Activated CD8-positive, alpha-beta T cell treated with anti-CD3 and anti-CD28 coated beads for 36 hours (primary cell): ENCODE measurements around the gene CDH15. TPM values are rescaled to one million over a fixed set of nuclear protein-coding genes. Genes with fewer than 3 reads are reported as not detected.
"Not testable (repeated sequence)": the region's sequence is repeated elsewhere in the genome, so short reads cannot be mapped to it uniquely, and the experiment has no call there.

Source experiments
- ATAC-seq: fragments of 200-7000 bp; cut with Tn5 transposase; one replicate; pipeline ENCODE4 v1.10.0; 2021; ENCODE audit warnings: mild to moderate bottlenecking, moderate library complexity
- CTCF ChIA-PET: fragments of 350-600 bp; sonication (Branson Sonifier 250); formaldehyde crosslinking; loops from one replicate; lab custom pipeline; 2021; ENCODE audit warnings: antibody characterized with exemption; lab: Charles Lee
- POLR2A ChIA-PET: fragments of 350-600 bp; sonication (Branson Sonifier 250); formaldehyde crosslinking; loops from one replicate; lab custom pipeline; 2021; ENCODE audit warnings: antibody characterized with exemption; lab: Charles Lee
- DNase-seq: peaks from one replicate; pipeline ENCODE4 v3.0.0-alpha.2; 2020
- H3K27ac Mint-ChIP-seq: one replicate; pipeline ENCODE4 v1.8.0; 2021; ENCODE audit warnings: mild to moderate bottlenecking, mixed read lengths
- H3K27me3 Mint-ChIP-seq: one replicate; pipeline ENCODE4 v1.8.0; 2021; ENCODE audit warnings: mixed read lengths
- H3K36me3 Mint-ChIP-seq: one replicate; pipeline ENCODE4 v1.8.0; 2021; ENCODE audit warnings: low read depth, mixed read lengths
- H3K4me1 Mint-ChIP-seq: one replicate; pipeline ENCODE4 v1.8.0; 2021; ENCODE audit warnings: low read depth, mixed read lengths
- H3K4me3 Mint-ChIP-seq: one replicate; pipeline ENCODE4 v1.8.0; 2021; ENCODE audit warnings: mild to moderate bottlenecking, moderate library complexity, mixed read lengths
- H3K9me3 Mint-ChIP-seq: one replicate; pipeline ENCODE4 v1.8.0; 2021; ENCODE audit warnings: mixed read lengths
- intact Hi-C: fragments of 100-400 bp; cut with micrococcal nuclease; formaldehyde crosslinking; loops from one replicate; pipeline ENCODE4 v1.10.0; 2022
- total RNA-seq, 2 experiments: library from RNA; stranded (reverse); gene quantifications; one replicate each; pipeline ENCODE4 v1.2.3, GENCODE V29; 2021
- TF ChIP-seq, protein P1 (sequence below): fragments of 200-600 bp; IDR thresholded peaks from one replicate; pipeline ENCODE4 v1.8.0; 2022; ENCODE audit warnings: antibody characterized with exemption, mild to moderate bottlenecking

Gene CDH15
- total RNA-seq, 2 experiments from 2014 or later: not detected

DNA sequence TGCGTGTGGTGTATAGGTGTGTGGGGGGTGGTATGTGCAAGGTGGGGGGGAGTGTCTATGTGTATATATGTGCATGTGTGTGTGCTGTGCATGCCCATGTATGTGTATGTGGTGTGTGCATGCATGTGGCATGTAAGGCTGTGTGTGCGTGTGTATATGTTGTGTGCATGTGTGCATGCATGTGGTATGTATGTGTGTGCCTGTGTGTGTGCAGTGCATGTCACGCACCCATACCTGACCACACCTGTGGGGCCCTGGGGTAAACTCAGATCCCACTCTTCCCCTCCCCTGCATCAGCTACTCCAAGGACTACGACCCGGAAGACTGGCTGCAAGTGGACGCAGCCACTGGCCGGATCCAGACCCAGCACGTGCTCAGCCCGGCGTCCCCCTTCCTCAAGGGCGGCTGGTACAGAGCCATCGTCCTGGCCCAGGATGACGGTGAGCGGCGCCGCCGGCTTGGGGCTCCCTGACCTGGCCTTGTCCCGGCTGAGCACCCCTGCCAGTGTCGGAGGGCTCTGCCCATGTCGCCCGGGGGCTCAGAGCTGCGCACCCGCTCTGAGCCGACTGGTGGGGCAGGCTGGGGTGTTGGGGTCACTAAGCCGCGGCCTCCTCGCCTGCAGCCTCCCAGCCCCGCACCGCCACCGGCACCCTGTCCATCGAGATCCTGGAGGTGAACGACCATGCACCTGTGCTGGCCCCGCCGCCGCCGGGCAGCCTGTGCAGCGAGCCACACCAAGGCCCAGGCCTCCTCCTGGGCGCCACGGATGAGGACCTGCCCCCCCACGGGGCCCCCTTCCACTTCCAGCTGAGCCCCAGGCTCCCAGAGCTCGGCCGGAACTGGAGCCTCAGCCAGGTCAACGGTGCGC, 19.7 kb downstream of the CDH15 start:
- Mint-ChIP-seq H3K4me1 (peaks cover 5% of the 10 kb centered on the region), H3K4me3 (no peak overlapping the region), H3K36me3 (no peaks in the 10 kb centered on the region), H3K9me3 (no peaks in the 10 kb centered on the region), H3K27ac (no peak overlapping the region), H3K27me3 (no peaks in the 10 kb centered on the region)
- intact Hi-C loops: no loop called here
- no peak for ATAC-seq
- CTCF ChIA-PET: no interaction called here
- POLR2A ChIA-PET: no interaction called here
- DNase-seq: no peak
- TF ChIP-seq, protein P1, sequence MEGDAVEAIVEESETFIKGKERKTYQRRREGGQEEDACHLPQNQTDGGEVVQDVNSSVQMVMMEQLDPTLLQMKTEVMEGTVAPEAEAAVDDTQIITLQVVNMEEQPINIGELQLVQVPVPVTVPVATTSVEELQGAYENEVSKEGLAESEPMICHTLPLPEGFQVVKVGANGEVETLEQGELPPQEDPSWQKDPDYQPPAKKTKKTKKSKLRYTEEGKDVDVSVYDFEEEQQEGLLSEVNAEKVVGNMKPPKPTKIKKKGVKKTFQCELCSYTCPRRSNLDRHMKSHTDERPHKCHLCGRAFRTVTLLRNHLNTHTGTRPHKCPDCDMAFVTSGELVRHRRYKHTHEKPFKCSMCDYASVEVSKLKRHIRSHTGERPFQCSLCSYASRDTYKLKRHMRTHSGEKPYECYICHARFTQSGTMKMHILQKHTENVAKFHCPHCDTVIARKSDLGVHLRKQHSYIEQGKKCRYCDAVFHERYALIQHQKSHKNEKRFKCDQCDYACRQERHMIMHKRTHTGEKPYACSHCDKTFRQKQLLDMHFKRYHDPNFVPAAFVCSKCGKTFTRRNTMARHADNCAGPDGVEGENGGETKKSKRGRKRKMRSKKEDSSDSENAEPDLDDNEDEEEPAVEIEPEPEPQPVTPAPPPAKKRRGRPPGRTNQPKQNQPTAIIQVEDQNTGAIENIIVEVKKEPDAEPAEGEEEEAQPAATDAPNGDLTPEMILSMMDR: no peak

DNA sequence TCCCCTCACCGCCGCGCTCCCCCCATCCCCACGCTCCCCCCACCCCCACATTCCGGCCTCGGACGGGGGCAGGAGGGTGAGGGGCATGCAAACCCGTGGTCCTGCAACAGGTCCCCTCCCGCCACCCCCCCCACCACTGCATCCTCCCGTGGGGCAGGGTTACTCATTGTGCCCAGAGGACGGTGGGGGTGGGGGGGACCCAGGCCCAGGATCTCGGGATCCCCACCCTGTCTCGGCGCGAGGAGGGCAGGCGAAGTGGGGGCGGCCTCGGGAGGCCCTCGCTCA, 20.3 kb downstream of the CDH15 start:
- intact Hi-C loops: no loop called here
- H3K36me3 Mint-ChIP-seq: no peaks in the 10 kb centered on the region
- H3K27me3 Mint-ChIP-seq: no peaks in the 10 kb centered on the region
- H3K9me3 Mint-ChIP-seq: no peaks in the 10 kb centered on the region
- POLR2A ChIA-PET: no interaction called here
- ATAC-seq (no peak), DNase-seq (no peak)
- CTCF ChIA-PET: no interaction called here
- peaks cover 5% of the 10 kb centered on the region for H3K4me1 Mint-ChIP-seq
- TF ChIP-seq, protein P1: no peak
- H3K4me3 Mint-ChIP-seq: no peak overlapping the region
- H3K27ac Mint-ChIP-seq: no peak overlapping the region

DNA sequence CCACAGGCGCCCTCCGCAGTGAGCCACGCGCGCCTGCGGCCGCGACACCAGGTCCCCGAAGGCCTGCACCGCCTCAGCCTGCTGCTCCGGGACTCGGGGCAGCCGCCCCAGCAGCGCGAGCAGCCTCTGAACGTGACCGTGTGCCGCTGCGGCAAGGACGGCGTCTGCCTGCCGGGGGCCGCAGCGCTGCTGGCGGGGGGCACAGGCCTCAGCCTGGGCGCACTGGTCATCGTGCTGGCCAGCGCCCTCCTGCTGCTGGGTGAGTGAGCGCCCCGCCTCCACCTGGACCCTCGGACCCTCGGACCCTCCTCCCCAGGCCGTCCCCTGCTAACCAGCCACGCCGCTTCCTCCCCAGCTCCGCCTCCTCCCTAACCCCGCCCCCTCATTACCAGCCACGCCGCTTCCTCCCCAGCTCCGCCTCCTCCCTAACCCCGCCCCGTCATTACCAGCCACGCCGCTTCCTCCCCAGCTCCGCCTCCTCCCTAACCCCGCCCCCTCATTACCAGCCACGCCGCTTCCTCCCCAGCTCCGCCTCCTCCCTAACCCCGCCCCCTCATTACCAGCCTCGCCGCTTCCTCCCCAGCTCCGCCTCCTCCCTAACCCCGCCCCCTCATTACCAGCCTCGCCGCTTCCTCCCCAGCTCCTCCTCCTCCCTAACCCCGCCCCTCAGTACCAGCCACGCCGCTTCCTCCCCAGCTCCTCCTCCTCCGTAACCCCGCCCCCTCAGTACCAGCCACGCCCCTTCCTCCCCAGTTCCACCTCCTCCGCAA, 20.8 kb downstream of the CDH15 start:
- POLR2A ChIA-PET, H3K36me3 Mint-ChIP-seq, H3K27me3 Mint-ChIP-seq, H3K9me3 Mint-ChIP-seq, CTCF ChIA-PET, H3K4me1 Mint-ChIP-seq, H3K4me3 Mint-ChIP-seq, H3K27ac Mint-ChIP-seq, intact Hi-C loops: not testable (repeated sequence)
- DNase-seq (peak; percentile 94), ATAC-seq (peak; percentile 75)

DNA sequence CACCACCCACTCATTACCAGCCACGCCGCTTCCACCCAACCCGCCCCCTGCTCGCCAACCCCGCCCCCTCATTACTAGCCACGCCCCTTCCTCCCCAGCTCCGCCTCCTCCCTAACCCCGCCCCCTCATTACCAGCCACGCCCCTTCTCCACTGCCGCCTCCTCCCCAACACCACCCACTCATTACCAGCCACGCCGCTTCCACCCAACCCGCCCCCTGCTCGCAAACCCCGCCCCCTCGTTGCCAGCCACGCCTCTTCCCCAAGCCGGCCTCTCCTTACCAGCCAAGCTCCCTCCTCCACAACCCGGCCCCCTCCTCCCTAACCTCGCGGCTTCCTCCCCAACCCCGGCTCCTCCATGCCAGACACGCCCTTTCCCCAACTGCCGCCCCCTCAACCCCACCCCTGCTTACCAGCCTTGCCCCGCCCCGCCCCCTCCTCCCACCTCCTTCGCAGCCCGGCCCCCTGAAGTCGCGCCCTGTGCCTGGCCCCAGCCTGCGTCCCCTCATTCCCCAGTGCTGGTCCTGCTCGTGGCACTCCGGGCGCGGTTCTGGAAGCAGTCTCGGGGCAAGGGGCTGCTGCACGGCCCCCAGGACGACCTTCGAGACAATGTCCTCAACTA, 21.5 kb downstream of the CDH15 start:
- no peaks in the 10 kb centered on the region for H3K9me3 Mint-ChIP-seq
- no peaks in the 10 kb centered on the region for H3K4me1 Mint-ChIP-seq
- TF ChIP-seq, protein P1: no peak
- CTCF ChIA-PET: no interaction called here
- H3K27ac Mint-ChIP-seq: no peak overlapping the region
- H3K36me3 Mint-ChIP-seq: no peaks in the 10 kb centered on the region
- intact Hi-C loops: no loop called here
- no peaks in the 10 kb centered on the region for H3K27me3 Mint-ChIP-seq
- POLR2A ChIA-PET: no interaction called here
- DNase-seq (peak; percentile 85), ATAC-seq (peak; percentile 82)
- no peak overlapping the region for H3K4me3 Mint-ChIP-seq

DNA sequence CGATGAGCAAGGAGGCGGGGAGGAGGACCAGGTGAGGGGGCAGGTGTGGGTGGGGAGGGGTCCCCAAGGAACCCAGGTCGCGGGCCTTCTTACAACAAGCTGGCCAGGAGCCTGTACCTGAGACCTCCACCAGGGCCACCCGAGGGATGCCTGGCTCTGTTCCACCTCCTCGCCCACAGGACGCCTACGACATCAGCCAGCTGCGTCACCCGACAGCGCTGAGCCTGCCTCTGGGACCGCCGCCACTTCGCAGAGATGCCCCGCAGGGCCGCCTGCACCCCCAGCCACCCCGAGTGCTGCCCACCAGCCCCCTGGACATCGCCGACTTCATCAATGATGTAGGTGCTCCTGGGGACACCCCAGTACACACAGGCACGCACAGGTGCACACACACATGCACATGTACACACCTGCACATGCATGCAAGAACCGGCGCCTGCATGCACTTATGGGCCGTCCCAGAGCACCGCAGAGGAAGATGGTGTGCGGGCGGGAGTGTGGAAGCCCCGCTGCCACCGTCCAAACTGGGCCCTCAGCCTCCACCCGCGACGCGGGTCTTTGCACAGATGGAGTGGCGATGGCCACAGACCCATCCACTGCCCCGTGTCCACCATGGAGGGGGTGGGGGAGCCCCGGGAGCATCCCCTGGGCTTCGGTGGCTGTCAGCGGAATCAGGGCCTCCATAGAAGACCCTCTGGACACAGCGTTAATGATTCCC, 22.2 kb downstream of the CDH15 start:
- Mint-ChIP-seq H3K9me3 (no peaks in the 10 kb centered on the region), H3K36me3 (no peaks in the 10 kb centered on the region), H3K4me1 (no peaks in the 10 kb centered on the region), H3K4me3 (no peak overlapping the region), H3K27me3 (peaks cover under 1% of the 10 kb centered on the region), H3K27ac (no peak overlapping the region)
- CTCF ChIA-PET: no interaction called here
- TF ChIP-seq, protein P1: no peak
- POLR2A ChIA-PET: no interaction called here
- DNase-seq (no peak), ATAC-seq (no peak)
- intact Hi-C loops: no loop called here
